ENCODE results near the gene STX3.

- TF ChIP-seq, protein P1, sequence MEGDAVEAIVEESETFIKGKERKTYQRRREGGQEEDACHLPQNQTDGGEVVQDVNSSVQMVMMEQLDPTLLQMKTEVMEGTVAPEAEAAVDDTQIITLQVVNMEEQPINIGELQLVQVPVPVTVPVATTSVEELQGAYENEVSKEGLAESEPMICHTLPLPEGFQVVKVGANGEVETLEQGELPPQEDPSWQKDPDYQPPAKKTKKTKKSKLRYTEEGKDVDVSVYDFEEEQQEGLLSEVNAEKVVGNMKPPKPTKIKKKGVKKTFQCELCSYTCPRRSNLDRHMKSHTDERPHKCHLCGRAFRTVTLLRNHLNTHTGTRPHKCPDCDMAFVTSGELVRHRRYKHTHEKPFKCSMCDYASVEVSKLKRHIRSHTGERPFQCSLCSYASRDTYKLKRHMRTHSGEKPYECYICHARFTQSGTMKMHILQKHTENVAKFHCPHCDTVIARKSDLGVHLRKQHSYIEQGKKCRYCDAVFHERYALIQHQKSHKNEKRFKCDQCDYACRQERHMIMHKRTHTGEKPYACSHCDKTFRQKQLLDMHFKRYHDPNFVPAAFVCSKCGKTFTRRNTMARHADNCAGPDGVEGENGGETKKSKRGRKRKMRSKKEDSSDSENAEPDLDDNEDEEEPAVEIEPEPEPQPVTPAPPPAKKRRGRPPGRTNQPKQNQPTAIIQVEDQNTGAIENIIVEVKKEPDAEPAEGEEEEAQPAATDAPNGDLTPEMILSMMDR (conservative IDR thresholded peaks at IDR 0.05; ENCODE audit: low read depth in 2 of 2) = peak in 1 of 2 experiments; percentile 29; a peak in 1 of 4 replicates
- no peak for TF ChIP-seq POLR2AphosphoS5 (IDR thresholded peaks at IDR 0.05; ENCODE audit: low read depth)
- TF ChIP-seq, protein P2, sequence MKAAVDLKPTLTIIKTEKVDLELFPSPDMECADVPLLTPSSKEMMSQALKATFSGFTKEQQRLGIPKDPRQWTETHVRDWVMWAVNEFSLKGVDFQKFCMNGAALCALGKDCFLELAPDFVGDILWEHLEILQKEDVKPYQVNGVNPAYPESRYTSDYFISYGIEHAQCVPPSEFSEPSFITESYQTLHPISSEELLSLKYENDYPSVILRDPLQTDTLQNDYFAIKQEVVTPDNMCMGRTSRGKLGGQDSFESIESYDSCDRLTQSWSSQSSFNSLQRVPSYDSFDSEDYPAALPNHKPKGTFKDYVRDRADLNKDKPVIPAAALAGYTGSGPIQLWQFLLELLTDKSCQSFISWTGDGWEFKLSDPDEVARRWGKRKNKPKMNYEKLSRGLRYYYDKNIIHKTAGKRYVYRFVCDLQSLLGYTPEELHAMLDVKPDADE (IDR thresholded peaks at IDR 0.05) = no peak
- no peak for TF ChIP-seq REST (IDR thresholded peaks at IDR 0.05; ENCODE audit: unreplicated experiment)
- TF ChIP-seq EZH2 (IDR thresholded peaks at IDR 0.05; ENCODE audit: low read depth, unreplicated experiment) = no peak
- no peak for TF ChIP-seq EZH2phosphoT487 (IDR thresholded peaks at IDR 0.05; ENCODE audit: unreplicated experiment)
- no peak for TF ChIP-seq CREB1 (CRISPR knock-in tag; IDR thresholded peaks at IDR 0.05; ENCODE audit: low read depth)
- no peak for TF ChIP-seq STAT1 (IDR thresholded peaks at IDR 0.05; ENCODE audit: unreplicated experiment)
These were observed 753 bp downstream of the STX3 start for GRCh38 chr11:59755701-59756557.
